ENCODE results near the gene ICOS. TPM values are rescaled to one million over a fixed set of nuclear protein-coding genes. Genes with fewer than 3 reads are reported as not detected.

The ICOS gene
- total RNA-seq, 4 donors from 2014 or later, result 0.14 to 0.59 (median 0.26) TPM; not detected in 1

GRCh38 chr2:204010628-204011560, 74.3 kb downstream of the ICOS start:
- H3K27me3 ChIP-seq, result no peaks in the 10 kb centered on the region
- H3K36me3 ChIP-seq, result no peaks in the 10 kb centered on the region
- DNase-seq, result no peak
- intact Hi-C loops (cut with DNase I; ENCODE audit: low total_unique reads), result no loop called here
- no peaks in the 10 kb centered on the region for H3K9me3 ChIP-seq
- no peak overlapping the region for H3K4me3 ChIP-seq
- H3K27ac ChIP-seq, result no peak overlapping the region
- TF ChIP-seq POLR2A (IDR thresholded peaks at IDR 0.05) (no peak), CTCF (IDR thresholded peaks at IDR 0.05) (no peak)
- no peaks in the 10 kb centered on the region for H3K4me1 ChIP-seq

Other genes with a start within 250 kb of the ICOS start
- gene CD28, start 230.1 kb upstream of the ICOS start, total RNA-seq, result 1 to 10 TPM in 2 of 4 donors, under 1 TPM in 1, not detected in 1; 0.49 to 7.4 (median 1.5) TPM
- gene CTLA4, start 69.0 kb upstream of the ICOS start, total RNA-seq, result under 1 TPM in 1 of 4 donors, not detected in 3; 0.14 TPM

Measured in uterus (tissue), 4 donors.